T-helper 1 cell treated with Interleukin-12 subunit alpha and Interleukin-12 subunit beta and Interleukin-4 antibody, amounts not matched to agents 30 μg/mL and 1 μg/mL, for 36 hours (primary cell): ENCODE measurements around the gene KIAA0930.

Experiments used
- H3K27ac Mint-ChIP-seq: one replicate; pipeline ENCODE4 v1.8.0; 2021; ENCODE audit warnings: mild to moderate bottlenecking, mixed read lengths
- H3K27me3 Mint-ChIP-seq: one replicate; pipeline ENCODE4 v1.8.0; 2021; ENCODE audit warnings: low read depth, mixed read lengths
- H3K36me3 Mint-ChIP-seq: one replicate; pipeline ENCODE4 v1.8.0; 2021; ENCODE audit warnings: low read depth, mixed read lengths
- H3K4me1 Mint-ChIP-seq: one replicate; pipeline ENCODE4 v1.8.0; 2021; ENCODE audit warnings: low read depth, mixed read lengths
- H3K4me3 Mint-ChIP-seq: one replicate; pipeline ENCODE4 v1.8.0; 2021; ENCODE audit warnings: mild to moderate bottlenecking, moderate library complexity, mixed read lengths
- H3K9me3 Mint-ChIP-seq: one replicate; pipeline ENCODE4 v1.8.0; 2021; ENCODE audit warnings: mixed read lengths

Gene KIAA0930

DNA sequence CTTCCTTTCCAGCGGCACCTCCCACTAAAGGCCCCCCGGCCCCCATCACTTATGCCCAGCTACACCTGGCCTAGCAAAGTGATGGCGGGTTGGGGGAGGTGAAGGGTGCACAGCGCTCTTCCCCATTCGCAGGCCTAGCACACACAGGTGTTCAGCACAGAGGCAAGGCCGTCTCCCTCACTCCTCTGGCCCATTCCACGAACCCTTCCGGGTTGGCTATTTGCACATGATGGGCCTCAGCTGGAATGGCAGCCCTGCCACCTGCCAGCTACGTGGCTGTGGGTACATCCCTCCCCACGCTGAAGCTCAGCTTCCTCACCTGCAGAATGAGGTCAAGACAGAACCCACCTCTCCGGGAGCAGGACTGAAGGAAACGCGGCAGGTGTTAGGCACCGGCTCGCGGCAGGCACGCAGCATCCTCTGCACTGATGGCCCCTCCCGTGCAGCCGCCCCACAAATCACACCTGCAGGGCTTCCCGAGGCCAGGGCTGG, 4.8 kb downstream of the KIAA0930 start:
- peaks cover 7% of the 10 kb centered on the region for H3K4me1 Mint-ChIP-seq
- no peak overlapping the region for H3K4me3 Mint-ChIP-seq
- no peak overlapping the region for H3K27ac Mint-ChIP-seq
- H3K9me3 Mint-ChIP-seq, result no peaks in the 10 kb centered on the region
- H3K36me3 Mint-ChIP-seq, result no peaks in the 10 kb centered on the region
- no peaks in the 10 kb centered on the region for H3K27me3 Mint-ChIP-seq

DNA sequence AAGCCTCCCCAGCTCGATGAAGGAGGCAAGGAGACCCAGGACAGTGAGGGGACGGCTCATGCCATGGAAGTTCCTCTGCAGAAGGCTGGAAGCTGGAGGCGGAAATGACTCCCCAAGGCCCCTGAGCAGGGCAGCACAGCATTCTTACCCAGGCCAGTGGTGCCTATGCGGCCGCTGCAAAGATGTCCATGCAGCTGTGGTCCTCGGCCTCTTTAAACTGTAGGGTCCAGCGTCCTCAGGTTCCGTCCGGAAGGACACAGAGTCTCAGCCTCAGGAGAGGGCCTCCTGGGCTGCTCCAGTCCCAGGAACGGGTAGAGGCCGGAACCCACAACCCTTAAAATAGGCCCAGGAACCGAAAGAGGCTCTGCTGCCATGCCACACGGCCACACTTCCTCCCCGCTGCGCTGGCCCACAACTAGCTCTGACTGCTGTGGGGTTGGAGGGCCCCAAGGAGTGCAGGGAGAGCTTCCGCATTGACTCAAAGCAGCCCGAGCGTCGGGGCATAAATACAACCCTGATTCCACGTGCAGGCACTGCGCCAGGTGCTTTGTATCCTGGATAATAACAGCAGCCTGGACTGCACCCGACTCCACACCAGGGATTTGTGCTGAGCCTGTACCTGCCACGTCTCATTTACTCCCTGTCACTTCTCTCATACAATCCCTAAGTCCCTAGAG, 5.5 kb downstream of the KIAA0930 start:
- Mint-ChIP-seq H3K36me3 (no peaks in the 10 kb centered on the region), H3K27ac (no peak overlapping the region)

DNA sequence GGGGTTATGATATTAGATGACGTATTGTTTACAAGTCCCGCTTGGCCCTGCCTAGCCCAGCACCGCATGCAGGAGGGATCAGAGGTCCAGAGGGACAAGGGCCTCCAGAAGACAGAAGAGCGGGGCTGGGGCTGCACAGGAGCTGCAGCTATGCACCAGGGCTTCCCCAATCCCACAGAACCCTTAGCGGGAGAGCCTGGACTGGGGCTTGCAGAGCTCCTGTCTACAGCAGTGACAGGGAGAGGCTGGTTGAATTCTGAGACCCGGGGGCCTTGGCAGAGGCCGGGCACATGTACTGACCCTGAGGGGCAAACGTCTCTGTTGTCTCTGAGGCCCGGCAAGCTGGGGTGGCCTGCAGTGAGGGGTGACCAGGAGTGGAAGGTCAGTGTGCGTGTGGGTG, 6.9 kb downstream of the KIAA0930 start:
- Mint-ChIP-seq H3K36me3 (no peaks in the 10 kb centered on the region), H3K27me3 (no peaks in the 10 kb centered on the region), H3K27ac (no peak overlapping the region), H3K4me3 (no peak overlapping the region), H3K4me1 (no peaks in the 10 kb centered on the region), H3K9me3 (no peaks in the 10 kb centered on the region)

More for the DNA sequence above, 5.5 kb downstream of the KIAA0930 start:
- Mint-ChIP-seq H3K9me3 (no peaks in the 10 kb centered on the region), H3K4me1 (peaks cover 7% of the 10 kb centered on the region), H3K27me3 (no peaks in the 10 kb centered on the region), H3K4me3 (no peak overlapping the region)

DNA sequence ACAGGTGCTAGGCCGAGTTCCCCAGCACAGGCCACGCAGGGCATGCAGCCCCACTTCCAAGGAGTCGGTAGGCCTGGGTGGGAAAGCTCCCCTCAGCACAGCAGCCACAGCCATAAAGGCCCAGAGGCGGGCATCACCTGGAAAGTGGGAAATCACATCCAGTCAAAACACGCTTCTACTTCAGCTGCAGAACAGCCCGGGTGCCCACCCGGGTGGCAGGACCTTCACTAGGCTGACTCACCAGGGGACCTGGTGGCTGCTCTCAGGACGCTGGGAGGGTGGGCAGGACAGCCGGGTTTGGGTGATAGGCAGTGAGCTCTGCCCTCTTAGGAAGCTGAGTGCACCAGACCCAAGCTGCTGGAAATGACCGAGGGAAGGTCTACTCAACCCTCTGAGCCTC, 7.3 kb downstream of the KIAA0930 start:
- H3K36me3 Mint-ChIP-seq, result no peaks in the 10 kb centered on the region
- no peaks in the 10 kb centered on the region for H3K27me3 Mint-ChIP-seq
- H3K4me3 Mint-ChIP-seq, result no peak overlapping the region
- no peaks in the 10 kb centered on the region for H3K9me3 Mint-ChIP-seq
- H3K4me1 Mint-ChIP-seq, result no peaks in the 10 kb centered on the region
- H3K27ac Mint-ChIP-seq, result no peak overlapping the region

DNA sequence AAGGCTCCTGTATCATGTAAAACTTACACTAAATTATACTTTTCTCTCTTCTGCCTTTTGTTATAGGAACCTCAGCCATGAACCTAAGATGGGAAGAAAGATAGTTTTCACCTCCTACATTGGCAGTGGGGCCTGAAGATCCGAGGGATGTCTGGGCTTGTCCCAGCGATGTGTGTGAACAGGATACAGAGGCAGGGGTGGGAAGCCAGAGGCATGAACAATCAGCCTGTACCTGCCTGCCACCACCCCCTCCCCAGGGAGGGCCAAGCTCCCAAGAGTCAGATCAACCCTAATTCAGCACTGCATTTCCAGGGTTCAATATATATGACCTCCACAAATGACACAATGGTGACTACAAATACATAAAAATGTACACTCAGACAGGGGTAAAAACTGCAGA, 9.4 kb downstream of the KIAA0930 start:
- no peaks in the 10 kb centered on the region for H3K9me3 Mint-ChIP-seq
- no peaks in the 10 kb centered on the region for H3K27me3 Mint-ChIP-seq
- H3K4me3 Mint-ChIP-seq, result no peak overlapping the region
- H3K4me1 Mint-ChIP-seq, result no peaks in the 10 kb centered on the region
- H3K36me3 Mint-ChIP-seq, result no peaks in the 10 kb centered on the region
- no peak overlapping the region for H3K27ac Mint-ChIP-seq

GRCh38 chr22:45230026-45230721, 10.5 kb downstream of the KIAA0930 start:
- Mint-ChIP-seq H3K27ac (no peak overlapping the region), H3K9me3 (no peaks in the 10 kb centered on the region), H3K4me1 (no peaks in the 10 kb centered on the region), H3K4me3 (no peak overlapping the region), H3K27me3 (no peaks in the 10 kb centered on the region), H3K36me3 (no peaks in the 10 kb centered on the region)

GRCh38 chr22:45229181-45229580, 11.5 kb downstream of the KIAA0930 start:
- no peaks in the 10 kb centered on the region for H3K4me1 Mint-ChIP-seq
- no peak overlapping the region for H3K27ac Mint-ChIP-seq
- H3K36me3 Mint-ChIP-seq, result no peaks in the 10 kb centered on the region
- H3K4me3 Mint-ChIP-seq, result no peak overlapping the region
- no peaks in the 10 kb centered on the region for H3K9me3 Mint-ChIP-seq
- no peaks in the 10 kb centered on the region for H3K27me3 Mint-ChIP-seq

DNA sequence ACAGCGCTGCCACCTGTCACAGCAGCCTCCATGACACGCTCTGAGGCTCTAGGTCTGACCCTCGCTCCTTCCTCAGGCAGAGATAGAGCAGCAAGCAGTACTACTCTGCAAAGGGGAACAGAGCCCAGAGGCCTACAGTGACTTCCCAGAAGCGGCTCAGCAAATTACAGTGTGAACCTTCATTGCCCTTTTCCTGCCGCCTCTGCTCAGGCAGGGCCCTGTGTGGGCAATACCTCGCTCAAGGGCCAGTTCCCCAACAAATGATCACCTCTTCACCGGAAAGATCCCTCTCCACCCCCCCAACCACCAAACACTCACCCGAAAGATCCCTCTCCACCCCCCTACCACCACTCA, 12.3 kb downstream of the KIAA0930 start:
- H3K27ac Mint-ChIP-seq, result no peak overlapping the region
- no peaks in the 10 kb centered on the region for H3K4me1 Mint-ChIP-seq
- no peak overlapping the region for H3K4me3 Mint-ChIP-seq
- H3K9me3 Mint-ChIP-seq, result no peaks in the 10 kb centered on the region
- no peaks in the 10 kb centered on the region for H3K36me3 Mint-ChIP-seq
- H3K27me3 Mint-ChIP-seq, result no peaks in the 10 kb centered on the region

DNA sequence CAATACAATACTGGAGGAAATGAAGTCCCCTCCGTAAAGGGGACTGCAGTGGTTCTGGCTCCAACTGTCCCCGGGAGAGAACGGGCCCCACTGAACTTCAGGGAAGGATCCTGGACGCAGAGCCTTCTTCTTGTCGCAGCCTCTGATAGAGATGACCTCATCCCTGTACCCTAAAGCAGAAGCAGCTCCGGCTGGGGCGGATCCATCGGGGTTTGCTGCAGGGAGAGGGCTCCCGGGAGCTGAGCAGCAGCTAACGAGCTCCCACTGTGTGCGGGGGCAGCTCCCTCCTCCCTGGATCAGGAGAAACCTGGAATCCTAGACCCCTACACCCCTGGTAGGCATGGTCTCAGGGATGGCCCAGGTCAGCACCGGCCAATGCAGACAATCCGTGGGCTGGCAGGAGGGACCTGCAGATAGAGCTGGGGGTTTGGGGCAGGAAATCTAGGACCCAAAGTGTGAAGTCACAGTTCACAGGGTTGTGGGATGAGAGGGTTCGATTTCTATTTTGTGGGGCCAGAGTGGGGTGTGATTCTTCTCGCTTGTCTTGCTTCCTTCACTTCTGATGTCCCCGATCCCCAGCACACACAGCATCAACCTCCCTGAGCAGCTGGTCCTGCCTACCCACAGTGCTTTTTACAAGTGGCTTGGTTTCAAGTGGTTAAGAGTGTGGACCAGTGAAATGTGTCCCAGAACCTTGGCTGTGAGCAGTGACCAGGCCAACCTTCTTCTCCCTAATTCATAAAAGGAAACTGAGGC, 12.9 kb downstream of the KIAA0930 start:
- Mint-ChIP-seq H3K4me1 (no peaks in the 10 kb centered on the region), H3K4me3 (no peak overlapping the region)

DNA sequence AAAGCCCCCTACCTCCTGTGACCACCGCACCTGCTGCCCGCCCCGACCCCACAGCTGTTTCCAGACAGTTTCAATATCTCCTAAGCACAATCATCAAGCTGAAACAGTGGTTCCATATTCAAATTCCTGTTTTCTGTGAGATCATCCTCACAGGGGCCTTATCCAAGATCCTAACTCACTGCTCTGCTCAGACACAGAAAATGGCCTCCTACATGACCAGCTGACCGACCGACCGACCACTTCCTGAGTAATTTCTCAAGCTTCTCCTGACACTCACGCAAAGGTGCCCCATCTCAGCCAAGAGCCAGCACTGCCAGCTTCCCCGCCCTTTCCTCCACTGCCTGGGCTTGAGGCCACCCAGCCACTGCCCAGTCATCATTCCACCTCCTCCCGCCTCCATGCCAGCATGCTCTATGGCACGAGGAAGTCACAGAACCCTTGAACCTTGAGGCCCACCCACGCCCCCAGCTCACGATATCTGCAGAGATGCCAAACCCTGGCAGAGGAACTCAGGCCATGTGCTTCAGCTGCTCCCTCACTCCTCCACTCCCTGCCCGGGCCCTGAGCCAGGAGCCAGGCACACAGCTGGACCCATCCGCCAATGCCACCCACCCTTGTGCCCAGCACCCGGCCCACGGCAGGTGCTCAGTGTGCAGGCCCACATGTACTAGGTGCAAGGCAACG, 14.0 kb downstream of the KIAA0930 start:
- no peaks in the 10 kb centered on the region for H3K9me3 Mint-ChIP-seq
- no peak overlapping the region for H3K27ac Mint-ChIP-seq
- H3K36me3 Mint-ChIP-seq, result no peaks in the 10 kb centered on the region
- no peaks in the 10 kb centered on the region for H3K4me1 Mint-ChIP-seq
- H3K4me3 Mint-ChIP-seq, result no peak overlapping the region
- H3K27me3 Mint-ChIP-seq, result no peaks in the 10 kb centered on the region

More for the DNA sequence above, 12.9 kb downstream of the KIAA0930 start:
- no peaks in the 10 kb centered on the region for H3K36me3 Mint-ChIP-seq
- H3K27ac Mint-ChIP-seq, result no peak overlapping the region
- no peaks in the 10 kb centered on the region for H3K9me3 Mint-ChIP-seq
- no peaks in the 10 kb centered on the region for H3K27me3 Mint-ChIP-seq

GRCh38 chr22:45225732-45226502, 14.8 kb downstream of the KIAA0930 start:
- Mint-ChIP-seq H3K27ac (no peak overlapping the region), H3K9me3 (no peaks in the 10 kb centered on the region), H3K4me3 (no peak overlapping the region), H3K4me1 (no peaks in the 10 kb centered on the region), H3K27me3 (no peaks in the 10 kb centered on the region), H3K36me3 (no peaks in the 10 kb centered on the region)

- Mint-ChIP-seq H3K9me3 (no peaks in the 10 kb centered on the region), H3K4me3 (no peak overlapping the region), H3K4me1 (no peaks in the 10 kb centered on the region), H3K36me3 (no peaks in the 10 kb centered on the region), H3K27me3 (no peaks in the 10 kb centered on the region), H3K27ac (no peak overlapping the region)
Measured at GRCh38 chr22:45224988-45225731, 15.5 kb downstream of the KIAA0930 start.

DNA sequence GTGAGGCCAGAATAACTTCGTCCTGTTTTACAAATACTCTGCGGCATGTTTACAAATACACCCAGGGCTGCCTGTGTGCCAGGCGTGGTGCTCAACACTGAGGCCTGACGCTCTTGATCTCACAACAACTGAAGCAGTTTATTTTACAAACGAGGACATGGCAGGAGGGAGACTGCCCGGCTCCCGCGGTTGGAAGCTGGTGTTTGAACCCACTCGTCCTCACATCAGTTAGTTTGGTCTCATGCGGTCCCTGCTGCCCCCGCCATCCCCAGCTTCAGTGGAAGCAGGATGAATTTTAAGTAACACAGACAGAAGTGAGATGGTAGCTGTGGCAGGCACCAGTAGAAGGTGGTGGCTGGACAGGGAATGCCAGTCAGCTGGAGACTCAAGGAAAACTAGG, 16.4 kb downstream of the KIAA0930 start:
- Mint-ChIP-seq H3K36me3 (no peaks in the 10 kb centered on the region), H3K4me3 (no peak overlapping the region), H3K27me3 (no peaks in the 10 kb centered on the region), H3K9me3 (no peaks in the 10 kb centered on the region), H3K27ac (no peak overlapping the region), H3K4me1 (peaks cover under 1% of the 10 kb centered on the region)
